ENCODE measurements around the gene ING5.

Gene ING5

GRCh38 chr2:241675885-241676284 is 26.0 kb upstream of the ING5 start:
- TF ChIP-seq OSR1 (CRISPR knock-in tag; IDR thresholded peaks at IDR 0.05) = no peak
- no peak for TF ChIP-seq TOX (CRISPR knock-in tag; IDR thresholded peaks at IDR 0.05; ENCODE audit: borderline replicate concordance)
- TF ChIP-seq PATZ1 (CRISPR knock-in tag; IDR thresholded peaks at IDR 0.05; ENCODE audit: borderline replicate concordance) = no peak
- no peak for ATAC-seq

- no peak for TF ChIP-seq ZFP3 (CRISPR knock-in tag; IDR thresholded peaks at IDR 0.05)
- ATAC-seq = no peak
These were observed 25.2 kb upstream of the ING5 start for GRCh38 chr2:241676665-241677064.

DNA sequence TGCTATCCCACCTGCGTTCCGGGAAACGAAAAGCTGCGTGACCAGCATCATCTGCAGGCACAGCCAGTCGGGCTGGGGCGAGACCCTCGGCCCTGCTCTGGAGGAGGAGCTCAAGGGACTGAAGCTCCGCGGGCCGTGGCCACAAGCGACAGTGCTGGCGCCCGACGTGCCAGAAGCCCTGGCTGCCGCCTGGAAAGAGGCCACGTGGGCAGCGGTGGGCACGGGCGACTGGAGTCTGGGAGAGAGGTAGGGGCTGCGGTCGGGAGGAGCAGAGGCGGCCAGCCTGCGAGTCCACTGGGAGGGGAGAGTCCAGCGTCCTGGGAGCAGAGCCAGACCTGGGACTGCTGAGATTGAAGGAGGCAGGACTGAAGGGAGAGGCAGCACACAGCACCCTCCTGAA is 24.4 kb upstream of the ING5 start:
- no peak for TF ChIP-seq ZNF70 (CRISPR knock-in tag; IDR thresholded peaks at IDR 0.05)
- TF ChIP-seq ARNTL (CRISPR knock-in tag; IDR thresholded peaks at IDR 0.05; ENCODE audit: borderline replicate concordance, low read depth) = no peak
- no peak for TF ChIP-seq TCF4 (CRISPR knock-in tag; IDR thresholded peaks at IDR 0.05; ENCODE audit: borderline replicate concordance)
- TF ChIP-seq, protein P1, sequence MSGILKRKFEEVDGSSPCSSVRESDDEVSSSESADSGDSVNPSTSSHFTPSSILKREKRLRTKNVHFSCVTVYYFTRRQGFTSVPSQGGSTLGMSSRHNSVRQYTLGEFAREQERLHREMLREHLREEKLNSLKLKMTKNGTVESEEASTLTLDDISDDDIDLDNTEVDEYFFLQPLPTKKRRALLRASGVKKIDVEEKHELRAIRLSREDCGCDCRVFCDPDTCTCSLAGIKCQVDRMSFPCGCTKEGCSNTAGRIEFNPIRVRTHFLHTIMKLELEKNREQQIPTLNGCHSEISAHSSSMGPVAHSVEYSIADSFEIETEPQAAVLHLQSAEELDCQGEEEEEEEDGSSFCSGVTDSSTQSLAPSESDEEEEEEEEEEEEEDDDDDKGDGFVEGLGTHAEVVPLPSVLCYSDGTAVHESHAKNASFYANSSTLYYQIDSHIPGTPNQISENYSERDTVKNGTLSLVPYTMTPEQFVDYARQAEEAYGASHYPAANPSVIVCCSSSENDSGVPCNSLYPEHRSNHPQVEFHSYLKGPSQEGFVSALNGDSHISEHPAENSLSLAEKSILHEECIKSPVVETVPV (CRISPR knock-in tag; IDR thresholded peaks at IDR 0.05) = no peak
- TF ChIP-seq ZFP3 (CRISPR knock-in tag; IDR thresholded peaks at IDR 0.05) = no peak
- no peak for TF ChIP-seq ZFP30 (CRISPR knock-in tag; IDR thresholded peaks at IDR 0.05)
- TF ChIP-seq TSHZ2 (CRISPR knock-in tag; IDR thresholded peaks at IDR 0.05) = no peak
- no peak for TF ChIP-seq ZNF565 (CRISPR knock-in tag; conservative IDR thresholded peaks at IDR 0.05; ENCODE audit: low read depth)
- no peak for TF ChIP-seq CSDC2 (CRISPR knock-in tag; IDR thresholded peaks at IDR 0.05)
- TF ChIP-seq ZNF8 (CRISPR knock-in tag; IDR thresholded peaks at IDR 0.05) = no peak
- TF ChIP-seq OSR1 (CRISPR knock-in tag; IDR thresholded peaks at IDR 0.05) = no peak
- TF ChIP-seq SNAI2 (CRISPR knock-in tag; IDR thresholded peaks at IDR 0.05) = no peak
- TF ChIP-seq POU6F1 (CRISPR knock-in tag; IDR thresholded peaks at IDR 0.05; ENCODE audit: borderline replicate concordance, low read depth) = no peak
- TF ChIP-seq, protein P2, sequence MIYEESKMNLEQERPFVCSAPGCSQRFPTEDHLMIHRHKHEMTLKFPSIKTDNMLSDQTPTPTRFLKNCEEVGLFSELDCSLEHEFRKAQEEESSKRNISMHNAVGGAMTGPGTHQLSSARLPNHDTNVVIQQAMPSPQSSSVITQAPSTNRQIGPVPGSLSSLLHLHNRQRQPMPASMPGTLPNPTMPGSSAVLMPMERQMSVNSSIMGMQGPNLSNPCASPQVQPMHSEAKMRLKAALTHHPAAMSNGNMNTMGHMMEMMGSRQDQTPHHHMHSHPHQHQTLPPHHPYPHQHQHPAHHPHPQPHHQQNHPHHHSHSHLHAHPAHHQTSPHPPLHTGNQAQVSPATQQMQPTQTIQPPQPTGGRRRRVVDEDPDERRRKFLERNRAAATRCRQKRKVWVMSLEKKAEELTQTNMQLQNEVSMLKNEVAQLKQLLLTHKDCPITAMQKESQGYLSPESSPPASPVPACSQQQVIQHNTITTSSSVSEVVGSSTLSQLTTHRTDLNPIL (CRISPR knock-in tag; IDR thresholded peaks at IDR 0.05; ENCODE audit: low read depth) = no peak
- no peak for TF ChIP-seq PATZ1 (CRISPR knock-in tag; IDR thresholded peaks at IDR 0.05; ENCODE audit: borderline replicate concordance)
- TF ChIP-seq ESRRG (CRISPR knock-in tag; IDR thresholded peaks at IDR 0.05) = no peak
- no peak for TF ChIP-seq TOX (CRISPR knock-in tag; IDR thresholded peaks at IDR 0.05; ENCODE audit: borderline replicate concordance)
- TF ChIP-seq RARB (CRISPR knock-in tag; IDR thresholded peaks at IDR 0.05) = no peak
- ATAC-seq = no peak

Measured in SK-N-SH treated with all-trans-retinoic acid at 6 μM for 48 hours (cell line).